OCI-LY1 (cell line): ENCODE data around the gene SHISA4.

Experiments used
- H2AFZ ChIP-seq: fragments of 200-600 bp; sonication (generic), shearing (Covaris generic); 2 replicates; pipeline ENCODE4 v1.6.0; 2014; ENCODE audit warnings: antibody characterized with exemption, mild to moderate bottlenecking, low read length
- H3F3A ChIP-seq: fragments of 200-600 bp; sonication (generic), shearing (Covaris generic); 2 replicates; pipeline ENCODE4 v1.6.0; 2014; ENCODE audit warnings: mild to moderate bottlenecking, antibody characterized with exemption, low read length, moderate library complexity; ENCODE audit not compliant: insufficient read depth
- H3K27ac ChIP-seq: fragments of 200-600 bp; sonication (generic); 2 replicates; pipeline ENCODE4 v1.5.1; 2014; ENCODE audit warnings: low read length, mixed run types, mild to moderate bottlenecking, low read depth; ENCODE audit not compliant: poor library complexity, severe bottlenecking
- H3K27me3 ChIP-seq: fragments of 200-600 bp; sonication (generic); 2 replicates; pipeline ENCODE4 v1.6.0; 2014; ENCODE audit warnings: antibody characterized with exemption, mild to moderate bottlenecking, low read length, moderate library complexity; ENCODE audit not compliant: insufficient read depth
- H3K36me3 ChIP-seq: fragments of 200-600 bp; sonication (generic); 2 replicates; pipeline ENCODE4 v1.6.1; 2014; ENCODE audit warnings: mild to moderate bottlenecking, antibody characterized with exemption, low read length, moderate library complexity, mixed read lengths; ENCODE audit not compliant: insufficient read depth
- H3K4me1 ChIP-seq: fragments of 200-600 bp; sonication (generic); 2 replicates; pipeline ENCODE4 v1.5.1; 2014; ENCODE audit warnings: mild to moderate bottlenecking, low read length, moderate library complexity; ENCODE audit not compliant: insufficient read depth, severe bottlenecking
- H3K4me2 ChIP-seq: fragments of 200-600 bp; sonication (generic), shearing (Covaris generic); 2 replicates; pipeline ENCODE4 v1.6.1; 2014; ENCODE audit warnings: low read length
- H3K4me3 ChIP-seq: fragments of 200-600 bp; sonication (generic); 2 replicates; pipeline ENCODE4 v1.5.1; 2014; ENCODE audit warnings: low read length, low read depth, mild to moderate bottlenecking, mixed read lengths; ENCODE audit not compliant: poor library complexity, severe bottlenecking
- H3K79me2 ChIP-seq: fragments of 200-600 bp; shearing (Covaris generic); 2 replicates; pipeline ENCODE4 v1.6.1; 2016; ENCODE audit warnings: mixed run types, low read length, mixed read lengths; ENCODE audit not compliant: insufficient read depth
- H3K9ac ChIP-seq: fragments of 200-600 bp; sonication (generic), shearing (Covaris generic); 2 replicates; pipeline ENCODE4 v1.6.1; 2014; ENCODE audit warnings: mild to moderate bottlenecking, low read length, mixed read lengths
- H3K9me2 ChIP-seq: fragments of 200-600 bp; sonication (generic), shearing (Covaris generic); 2 replicates; pipeline ENCODE4 v1.6.1; 2014; ENCODE audit warnings: low read depth, mild to moderate bottlenecking, low read length, mixed read lengths
- H3K9me3 ChIP-seq: fragments of 200-600 bp; shearing (Covaris generic); 2 replicates; pipeline ENCODE4 v1.6.1; 2014; ENCODE audit warnings: low read length, mixed read lengths
- H4K20me1 ChIP-seq: fragments of 200-600 bp; sonication (generic), shearing (Covaris generic); 2 replicates; pipeline ENCODE4 v1.6.0; 2016; ENCODE audit warnings: mild to moderate bottlenecking, low read length; ENCODE audit not compliant: insufficient read depth
- EZH2 ChIP-seq: fragments of 200-600 bp; sonication (generic), shearing (Covaris generic); IDR thresholded peaks from 2 replicates; pipeline ENCODE4 v1.8.0; 2017; ENCODE audit warnings: borderline replicate concordance, mixed run types, mild to moderate bottlenecking, antibody characterized with exemption, low read length, moderate library complexity, mixed read lengths
- TF ChIP-seq, protein P1 (sequence below): fragments of 200-600 bp; sonication (generic), shearing (Covaris generic); IDR thresholded peaks from 2 replicates; pipeline ENCODE4 v1.5.1; 2017; ENCODE audit warnings: mild to moderate bottlenecking, antibody characterized with exemption, low read length, moderate library complexity, mixed read lengths

SHISA4 gene

GRCh38 chr1:201892211-201892610 lies 3.5 kb downstream of the SHISA4 start:
- Histone ChIP-seq H3K9me3 (no peaks in the 10 kb centered on the region), H3K4me3 (no peak overlapping the region), H3K27ac (no peak overlapping the region), H3K9me2 (no peaks in the 10 kb centered on the region), H3F3A (no peaks in the 10 kb centered on the region), H3K36me3 (no peaks in the 10 kb centered on the region), H3K27me3 (no peaks in the 10 kb centered on the region; the same call in none of the 2 replicates), H3K9ac (no peak overlapping the region), H2AFZ (no peak overlapping the region), H4K20me1 (no peaks in the 10 kb centered on the region), H3K4me2 (no peak overlapping the region), H3K4me1 (no peaks in the 10 kb centered on the region), H3K79me2 (no peaks in the 10 kb centered on the region)
- TF ChIP-seq EZH2 = no peak
- TF ChIP-seq, protein P1, sequence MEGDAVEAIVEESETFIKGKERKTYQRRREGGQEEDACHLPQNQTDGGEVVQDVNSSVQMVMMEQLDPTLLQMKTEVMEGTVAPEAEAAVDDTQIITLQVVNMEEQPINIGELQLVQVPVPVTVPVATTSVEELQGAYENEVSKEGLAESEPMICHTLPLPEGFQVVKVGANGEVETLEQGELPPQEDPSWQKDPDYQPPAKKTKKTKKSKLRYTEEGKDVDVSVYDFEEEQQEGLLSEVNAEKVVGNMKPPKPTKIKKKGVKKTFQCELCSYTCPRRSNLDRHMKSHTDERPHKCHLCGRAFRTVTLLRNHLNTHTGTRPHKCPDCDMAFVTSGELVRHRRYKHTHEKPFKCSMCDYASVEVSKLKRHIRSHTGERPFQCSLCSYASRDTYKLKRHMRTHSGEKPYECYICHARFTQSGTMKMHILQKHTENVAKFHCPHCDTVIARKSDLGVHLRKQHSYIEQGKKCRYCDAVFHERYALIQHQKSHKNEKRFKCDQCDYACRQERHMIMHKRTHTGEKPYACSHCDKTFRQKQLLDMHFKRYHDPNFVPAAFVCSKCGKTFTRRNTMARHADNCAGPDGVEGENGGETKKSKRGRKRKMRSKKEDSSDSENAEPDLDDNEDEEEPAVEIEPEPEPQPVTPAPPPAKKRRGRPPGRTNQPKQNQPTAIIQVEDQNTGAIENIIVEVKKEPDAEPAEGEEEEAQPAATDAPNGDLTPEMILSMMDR = no peak

DNA sequence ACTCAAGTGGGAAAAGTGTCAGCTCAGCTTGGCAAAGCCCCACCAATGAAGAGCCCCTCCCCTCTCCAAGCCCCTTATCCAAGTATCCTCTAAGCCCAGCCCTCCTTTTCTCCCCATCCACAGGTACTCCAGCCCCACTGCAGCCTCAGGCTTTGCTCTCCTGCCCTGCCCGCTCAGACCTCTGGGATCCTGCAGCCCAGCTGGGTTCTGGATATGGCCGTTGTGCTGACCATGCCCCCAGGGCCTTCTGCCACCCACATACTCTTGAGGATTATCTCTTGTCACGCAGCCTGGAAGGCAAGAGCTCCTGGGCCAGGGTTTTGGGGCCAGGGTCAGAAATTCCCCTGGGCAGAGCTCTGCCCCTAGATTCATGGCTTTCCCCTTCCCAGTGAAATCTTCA lies 4.7 kb downstream of the SHISA4 start:
- H3K27ac ChIP-seq = no peak overlapping the region
- no peaks in the 10 kb centered on the region for H3K79me2 ChIP-seq
- no peaks in the 10 kb centered on the region for H3K4me1 ChIP-seq
- no peak overlapping the region for H3K4me3 ChIP-seq
- H4K20me1 ChIP-seq = no peaks in the 10 kb centered on the region
- no peaks in the 10 kb centered on the region for H3K9me3 ChIP-seq
- H3K36me3 ChIP-seq = no peaks in the 10 kb centered on the region
- no peaks in the 10 kb centered on the region for H3F3A ChIP-seq
- no peak overlapping the region for H2AFZ ChIP-seq
- no peaks in the 10 kb centered on the region for H3K9me2 ChIP-seq
- TF ChIP-seq EZH2 = no peak
- TF ChIP-seq, protein P1 = no peak
- H3K27me3 ChIP-seq = no peaks in the 10 kb centered on the region; the same call in 1 of the 2 replicates
- no peak overlapping the region for H3K4me2 ChIP-seq
- H3K9ac ChIP-seq = no peak overlapping the region

- Histone ChIP-seq H3F3A (no peaks in the 10 kb centered on the region), H3K36me3 (no peaks in the 10 kb centered on the region), H3K4me1 (no peaks in the 10 kb centered on the region), H3K27ac (no peak overlapping the region), H2AFZ (no peak overlapping the region), H3K27me3 (no peaks in the 10 kb centered on the region; the same call in 1 of the 2 replicates), H3K4me3 (no peak overlapping the region), H3K79me2 (no peaks in the 10 kb centered on the region), H3K4me2 (no peak overlapping the region), H3K9me2 (no peaks in the 10 kb centered on the region), H4K20me1 (no peaks in the 10 kb centered on the region), H3K9ac (no peak overlapping the region), H3K9me3 (no peaks in the 10 kb centered on the region)
- TF ChIP-seq, protein P1 = no peak
- TF ChIP-seq EZH2 = no peak
These were observed 5.8 kb downstream of the SHISA4 start for GRCh38 chr1:201894343-201895119.
